DMS 273 treated with DMSO at 0.1 percent for 48 hours (cell line): ENCODE measurements around the gene OLFM4.

Experiments
- DNase-seq: peaks from one replicate; lab custom pipeline; 2025; lab: John Stamatoyannopoulos, UW

The OLFM4 gene

GRCh38 chr13:53068585-53069520 is 40.2 kb downstream of the OLFM4 start:
- DNase-seq = peak; percentile 68

GRCh38 chr13:53069800-53070199 is 41.2 kb downstream of the OLFM4 start:
- DNase-seq = no peak

GRCh38 chr13:53073711-53074110 is 45.1 kb downstream of the OLFM4 start:
- no peak for DNase-seq

GRCh38 chr13:53074114-53074513 is 45.5 kb downstream of the OLFM4 start:
- DNase-seq = no peak

- DNase-seq = no peak
These were observed 46.9 kb downstream of the OLFM4 start for GRCh38 chr13:53075356-53076041.

GRCh38 chr13:53079691-53080090 is 51.1 kb downstream of the OLFM4 start:
- DNase-seq = no peak

- no peak for DNase-seq
These were observed 60.3 kb downstream of the OLFM4 start for GRCh38 chr13:53088871-53089270.

- no peak for DNase-seq
These were observed 61.3 kb downstream of the OLFM4 start for GRCh38 chr13:53089951-53090350.

GRCh38 chr13:53090461-53090860 is 61.8 kb downstream of the OLFM4 start:
- DNase-seq = no peak

- DNase-seq = no peak
These were observed 64.3 kb downstream of the OLFM4 start for GRCh38 chr13:53092931-53093330.

- no peak for DNase-seq
These were observed 69.8 kb downstream of the OLFM4 start for GRCh38 chr13:53098455-53098854.

- DNase-seq = no peak
These were observed 71.9 kb downstream of the OLFM4 start for GRCh38 chr13:53100394-53101063.
